Ishikawa (cell line): ENCODE data around the gene NOL6.

Experiments
- MAX ChIP-seq: IDR thresholded peaks from 2 replicates; pipeline ENCODE4 v1.6.1; 2012
- RAD21 ChIP-seq: IDR thresholded peaks from 2 replicates; pipeline ENCODE4 v1.6.1; 2012; ENCODE audit warnings: low read depth
- REST ChIP-seq: IDR thresholded peaks from 2 replicates; pipeline ENCODE4 v1.6.1; 2012; ENCODE audit warnings: low read depth, mild to moderate bottlenecking
- TAF1 ChIP-seq: IDR thresholded peaks from 2 replicates; pipeline ENCODE4 v1.6.1; 2012; ENCODE audit warnings: low read depth, mild to moderate bottlenecking

- TF ChIP-seq RAD21 = no peak
- TF ChIP-seq TAF1 = no peak
- no peak for TF ChIP-seq MAX
- TF ChIP-seq REST = no peak
Observed at GRCh38 chr9:33464045-33464636, 9.6 kb downstream of the NOL6 start.
